Testis (tissue), 2 donors: ENCODE data around the gene RAD21L1.

ENCODE experiments used
- CTCF ChIP-seq, 3 experiments: fragments of 450-650 bp in 2 of 3; fragments of 200-600 bp in 1 of 3; sonication (generic) in 1 of 3; IDR thresholded peaks; one replicate each; pipeline ENCODE4 v1.5.1; 2016 to 2019; ENCODE audit warnings: antibody characterized with exemption in 3 of 3, mild to moderate bottlenecking in 2 of 3, moderate library complexity in 1 of 3
- POLR2A ChIP-seq: fragments of 450-650 bp; IDR thresholded peaks from one replicate; pipeline ENCODE4 v1.6.1; 2017; ENCODE audit warnings: antibody characterized with exemption, mild to moderate bottlenecking, moderate library complexity

GRCh38 chr20:1287787-1288569 lies 62.1 kb downstream of the RAD21L1 start:
- no peak for TF ChIP-seq CTCF (IDR thresholded peaks at IDR 0.05)
- TF ChIP-seq POLR2A, result no peak
